Measurements from ENCODE around the gene DAB2.

DAB2 gene

GRCh38 chr5:39361306-39361705 is 63.5 kb downstream of the DAB2 start:
- Histone ChIP-seq H3K27me3 (ENCODE audit: insufficient read depth, low read length) (no peaks in the 10 kb centered on the region), H3K4me3 (ENCODE audit: low read depth, low read length, poor library complexity, severe bottlenecking) (no peak overlapping the region), H3K9me3 (ENCODE audit: low read length) (no peaks in the 10 kb centered on the region), H3F3A (ENCODE audit: insufficient read depth, low read length) (no peaks in the 10 kb centered on the region), H3K9ac (ENCODE audit: low read length) (no peak overlapping the region), H2AFZ (ENCODE audit: low read length) (no peak overlapping the region), H3K4me1 (ENCODE audit: insufficient read depth, low read length, severe bottlenecking) (peaks cover 47% of the 10 kb centered on the region), H3K36me3 (ENCODE audit: insufficient read depth, low read length) (no peaks in the 10 kb centered on the region), H3K9me2 (ENCODE audit: low read depth, low read length) (no peaks in the 10 kb centered on the region), H4K20me1 (ENCODE audit: insufficient read depth, low read length) (no peaks in the 10 kb centered on the region), H3K4me2 (ENCODE audit: low read length) (no peak overlapping the region), H3K27ac (ENCODE audit: low read depth, low read length, poor library complexity, severe bottlenecking) (peak overlapping the region; percentile 24), H3K79me2 (ENCODE audit: insufficient read depth, low read length) (no peaks in the 10 kb centered on the region)
- no peak for TF ChIP-seq CTCF (IDR thresholded peaks at IDR 0.05; ENCODE audit: low read length)
- no peak for TF ChIP-seq EZH2 (IDR thresholded peaks at IDR 0.05; ENCODE audit: borderline replicate concordance, low read length)

- no peaks in the 10 kb centered on the region for H3K79me2 ChIP-seq (ENCODE audit: insufficient read depth, low read length)
- TF ChIP-seq CTCF (IDR thresholded peaks at IDR 0.05; ENCODE audit: low read length) (no peak), EZH2 (IDR thresholded peaks at IDR 0.05; ENCODE audit: borderline replicate concordance, low read length) (no peak)
- H4K20me1 ChIP-seq (ENCODE audit: insufficient read depth, low read length): no peaks in the 10 kb centered on the region
- no peaks in the 10 kb centered on the region for H3F3A ChIP-seq (ENCODE audit: insufficient read depth, low read length)
- no peak overlapping the region for H3K27ac ChIP-seq (ENCODE audit: low read depth, low read length, poor library complexity, severe bottlenecking)
- no peak overlapping the region for H2AFZ ChIP-seq (ENCODE audit: low read length)
- H3K4me3 ChIP-seq (ENCODE audit: low read depth, low read length, poor library complexity, severe bottlenecking): no peak overlapping the region
- no peak overlapping the region for H3K9ac ChIP-seq (ENCODE audit: low read length)
- H3K9me2 ChIP-seq (ENCODE audit: low read depth, low read length): no peaks in the 10 kb centered on the region
- H3K27me3 ChIP-seq (ENCODE audit: insufficient read depth, low read length): no peaks in the 10 kb centered on the region
- no peaks in the 10 kb centered on the region for H3K36me3 ChIP-seq (ENCODE audit: insufficient read depth, low read length)
- peaks cover 47% of the 10 kb centered on the region for H3K4me1 ChIP-seq (ENCODE audit: insufficient read depth, low read length, severe bottlenecking)
- no peak overlapping the region for H3K4me2 ChIP-seq (ENCODE audit: low read length)
- no peaks in the 10 kb centered on the region for H3K9me3 ChIP-seq (ENCODE audit: low read length)
These were observed 64.2 kb downstream of the DAB2 start for GRCh38 chr5:39360471-39361111.

- H4K20me1 ChIP-seq (ENCODE audit: insufficient read depth, low read length): no peaks in the 10 kb centered on the region
- TF ChIP-seq CTCF (IDR thresholded peaks at IDR 0.05; ENCODE audit: low read length) (no peak), EZH2 (IDR thresholded peaks at IDR 0.05; ENCODE audit: borderline replicate concordance, low read length) (no peak)
- no peak overlapping the region for H3K27ac ChIP-seq (ENCODE audit: low read depth, low read length, poor library complexity, severe bottlenecking)
- H3K36me3 ChIP-seq (ENCODE audit: insufficient read depth, low read length): no peaks in the 10 kb centered on the region
- peaks cover 7% of the 10 kb centered on the region for H3K4me1 ChIP-seq (ENCODE audit: insufficient read depth, low read length, severe bottlenecking)
- H3K4me2 ChIP-seq (ENCODE audit: low read length): no peak overlapping the region
- no peaks in the 10 kb centered on the region for H3K9me3 ChIP-seq (ENCODE audit: low read length)
- no peaks in the 10 kb centered on the region for H3K79me2 ChIP-seq (ENCODE audit: insufficient read depth, low read length)
- no peak overlapping the region for H3K4me3 ChIP-seq (ENCODE audit: low read depth, low read length, poor library complexity, severe bottlenecking)
- no peak overlapping the region for H3K9ac ChIP-seq (ENCODE audit: low read length)
- no peaks in the 10 kb centered on the region for H3K27me3 ChIP-seq (ENCODE audit: insufficient read depth, low read length)
- no peaks in the 10 kb centered on the region for H3F3A ChIP-seq (ENCODE audit: insufficient read depth, low read length)
- no peak overlapping the region for H2AFZ ChIP-seq (ENCODE audit: low read length)
- no peaks in the 10 kb centered on the region for H3K9me2 ChIP-seq (ENCODE audit: low read depth, low read length)
These were observed 68.5 kb downstream of the DAB2 start for GRCh38 chr5:39356263-39356662.
